Ovary (tissue), 3 donors: ENCODE results near the gene POP4.

ENCODE experiments used
- EP300 ChIP-seq: sonication (generic); formaldehyde crosslinking; IDR thresholded peaks from one replicate; pipeline ENCODE4 v1.6.1; 2017; ENCODE audit warnings: antibody characterized with exemption
- POLR2A ChIP-seq: fragments of 450-650 bp; IDR thresholded peaks from one replicate; pipeline ENCODE4 v1.6.1; 2017; ENCODE audit warnings: antibody characterized with exemption, mild to moderate bottlenecking, moderate library complexity
- TF ChIP-seq, protein P1 (sequence below), 3 donors: fragments of 450-650 bp in 2 of 3; fragments of 200-600 bp in 1 of 3; IDR thresholded peaks; one replicate each; pipeline versions ENCODE4 v1.5.1 to v1.8.0; 2016 to 2022; ENCODE audit warnings: antibody characterized with exemption in 3 of 3, mild to moderate bottlenecking in 1 of 3
- donor health status: DM: no; HTN: no; CAD: no.

DNA sequence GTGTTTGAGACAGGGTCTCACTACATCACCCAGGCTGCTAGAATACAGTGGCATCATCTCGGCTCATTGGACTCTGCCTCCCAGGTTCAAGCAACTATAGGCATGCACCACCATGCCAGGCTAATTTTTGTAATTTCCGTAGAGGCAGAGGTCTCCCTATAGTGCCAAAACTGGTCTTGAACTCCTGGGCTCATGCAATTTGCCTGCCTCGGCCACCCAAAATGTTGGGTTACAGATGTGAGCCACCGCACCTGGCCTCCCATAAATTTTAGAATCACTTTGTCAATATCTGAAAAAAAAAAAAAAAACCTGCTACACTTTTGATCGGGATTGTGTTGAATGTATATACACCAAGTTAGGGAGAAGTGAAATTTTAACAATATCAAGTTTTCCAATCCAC is 47.3 kb downstream of the POP4 start:
- TF ChIP-seq, protein P1, sequence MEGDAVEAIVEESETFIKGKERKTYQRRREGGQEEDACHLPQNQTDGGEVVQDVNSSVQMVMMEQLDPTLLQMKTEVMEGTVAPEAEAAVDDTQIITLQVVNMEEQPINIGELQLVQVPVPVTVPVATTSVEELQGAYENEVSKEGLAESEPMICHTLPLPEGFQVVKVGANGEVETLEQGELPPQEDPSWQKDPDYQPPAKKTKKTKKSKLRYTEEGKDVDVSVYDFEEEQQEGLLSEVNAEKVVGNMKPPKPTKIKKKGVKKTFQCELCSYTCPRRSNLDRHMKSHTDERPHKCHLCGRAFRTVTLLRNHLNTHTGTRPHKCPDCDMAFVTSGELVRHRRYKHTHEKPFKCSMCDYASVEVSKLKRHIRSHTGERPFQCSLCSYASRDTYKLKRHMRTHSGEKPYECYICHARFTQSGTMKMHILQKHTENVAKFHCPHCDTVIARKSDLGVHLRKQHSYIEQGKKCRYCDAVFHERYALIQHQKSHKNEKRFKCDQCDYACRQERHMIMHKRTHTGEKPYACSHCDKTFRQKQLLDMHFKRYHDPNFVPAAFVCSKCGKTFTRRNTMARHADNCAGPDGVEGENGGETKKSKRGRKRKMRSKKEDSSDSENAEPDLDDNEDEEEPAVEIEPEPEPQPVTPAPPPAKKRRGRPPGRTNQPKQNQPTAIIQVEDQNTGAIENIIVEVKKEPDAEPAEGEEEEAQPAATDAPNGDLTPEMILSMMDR (IDR thresholded peaks at IDR 0.05): no peak
- TF ChIP-seq POLR2A: no peak
- TF ChIP-seq EP300: no peak
